ENCODE data around the gene CNOT2.

GRCh38 chr12:70330158-70330557, 86.9 kb downstream of the CNOT2 start:
- TF ChIP-seq FOXP2 (optimal IDR thresholded peaks at IDR 0.05; ENCODE audit: control extremely low read depth, extremely low read length, insufficient read depth) (no peak), EZH2 (IDR thresholded peaks at IDR 0.05) (no peak)
